Smooth muscle cell (in vitro differentiated cells): Measurements from ENCODE around the gene WSCD1. TPM values are rescaled to one million over a fixed set of nuclear protein-coding genes. Genes with fewer than 3 reads are reported as not detected.

ENCODE experiments used
- DNase-seq: peaks from one replicate; lab custom pipeline; 2025; ENCODE audit not compliant: unreplicated experiment; lab: John Stamatoyannopoulos, UW
- H2AFZ ChIP-seq: fragments of 200-600 bp; sonication (generic); 2 replicates; pipeline ENCODE4 v1.6.0; 2016; ENCODE audit warnings: antibody characterized with exemption, low read depth, mild to moderate bottlenecking
- H3F3A ChIP-seq: fragments of 200-600 bp; sonication (generic); 2 replicates; pipeline ENCODE4 v1.6.0; 2017; ENCODE audit warnings: antibody characterized with exemption, low read depth
- H3K27ac ChIP-seq: fragments of 200-600 bp; sonication (generic); 2 replicates; pipeline ENCODE4 v1.5.1; 2016; ENCODE audit warnings: low read depth, mild to moderate bottlenecking
- H3K27me3 ChIP-seq: fragments of 200-600 bp; sonication (generic); 2 replicates; pipeline ENCODE4 v1.6.1; 2016; ENCODE audit warnings: low read depth, mild to moderate bottlenecking
- H3K36me3 ChIP-seq: fragments of 200-600 bp; sonication (generic); 2 replicates; pipeline ENCODE4 v1.5.1; 2016; ENCODE audit warnings: low read depth
- H3K4me1 ChIP-seq: fragments of 200-600 bp; sonication (generic); 2 replicates; pipeline ENCODE4 v1.5.1; 2016; ENCODE audit warnings: low read depth
- H3K4me2 ChIP-seq: fragments of 200-600 bp; sonication (generic); 2 replicates; pipeline ENCODE4 v1.6.0; 2016; ENCODE audit warnings: mild to moderate bottlenecking
- H3K4me3 ChIP-seq: fragments of 200-600 bp; sonication (generic); 2 replicates; pipeline ENCODE4 v1.5.1; 2016; ENCODE audit warnings: mild to moderate bottlenecking
- H3K79me2 ChIP-seq: fragments of 200-600 bp; sonication (generic); 2 replicates; pipeline ENCODE4 v1.6.0; 2016; ENCODE audit warnings: low read depth, mild to moderate bottlenecking
- H3K9ac ChIP-seq: fragments of 200-600 bp; sonication (generic); 2 replicates; pipeline ENCODE4 v1.6.0; 2016; ENCODE audit warnings: low read depth
- H3K9me3 ChIP-seq: fragments of 200-600 bp; sonication (generic); replicated peaks from 2 replicates; pipeline ENCODE4 v1.5.1; 2016; ENCODE audit warnings: low read depth
- H4K20me1 ChIP-seq: fragments of 200-600 bp; sonication (generic); 2 replicates; pipeline ENCODE4 v1.6.0; 2016; ENCODE audit warnings: low read depth
- CTCF ChIP-seq: fragments of 200-600 bp; sonication (generic); IDR thresholded peaks from 2 replicates; pipeline ENCODE4 v1.5.1; 2017; ENCODE audit warnings: borderline replicate concordance, mild to moderate bottlenecking, antibody characterized with exemption; ENCODE audit not compliant: insufficient read depth, poor library complexity, severe bottlenecking
- WGBS: methylation state at CpG from one replicate; pipeline ENCODE4 v1.1.7; 2016; ENCODE audit warnings: low lambda C conversion rate; 5-methylcytosine and 5-hydroxymethylcytosine counted together
- polyA plus RNA-seq: library from polyadenylated mRNA; unstranded; fragments of >200 nt; fragmentation: Nextera tagmentation; extraction: Ambion mirVana; gene quantifications from 2 replicates; pipeline ENCODE4 v1.2.1, GENCODE V29; 2016
- total RNA-seq: library from RNA; depleted of rRNA; stranded (reverse); fragments of >200 nt; gene quantifications from 2 replicates; pipeline ENCODE4 v1.2.3, GENCODE V29; 2014

Gene WSCD1
- total and polyA plus RNA-seq, 2 experiments from 2014 or later: 0.18 TPM

- no peak overlapping the region for H3K27ac ChIP-seq
- peaks cover 71% of the 10 kb centered on the region for H3K27me3 ChIP-seq
- 72% methylated on average over 5 of the region's 5 CpGs for WGBS
- no peaks in the 10 kb centered on the region for H4K20me1 ChIP-seq
- no peak for TF ChIP-seq CTCF
- H2AFZ ChIP-seq: no peak overlapping the region
- H3K4me1 ChIP-seq: no peaks in the 10 kb centered on the region
- no peak overlapping the region for H3K4me2 ChIP-seq
- H3K9ac ChIP-seq: no peak overlapping the region
- no peak overlapping the region for H3K4me3 ChIP-seq
- no peaks in the 10 kb centered on the region for H3K36me3 ChIP-seq
- H3F3A ChIP-seq: no peaks in the 10 kb centered on the region
- no peaks in the 10 kb centered on the region for H3K79me2 ChIP-seq
- no peak for DNase-seq
- H3K9me3 ChIP-seq: no peaks in the 10 kb centered on the region
Measured at GRCh38 chr17:6067060-6067459, 3.1 kb upstream of the WSCD1 start.

GRCh38 chr17:6070430-6070912 lies 292 bp downstream of the WSCD1 start:
- Histone ChIP-seq H3F3A (no peaks in the 10 kb centered on the region), H3K27me3 (peaks cover 84% of the 10 kb centered on the region), H3K4me3 (peak overlapping the region; percentile 45), H3K36me3 (no peaks in the 10 kb centered on the region), H3K9ac (no peak overlapping the region), H2AFZ (no peak overlapping the region), H3K4me1 (no peaks in the 10 kb centered on the region), H3K79me2 (no peaks in the 10 kb centered on the region), H3K4me2 (peak overlapping the region; percentile 84), H4K20me1 (no peaks in the 10 kb centered on the region), H3K27ac (no peak overlapping the region), H3K9me3 (no peaks in the 10 kb centered on the region)
- TF ChIP-seq CTCF: no peak
- 0% methylated on average over 11 of the region's 70 CpGs for WGBS
- DNase-seq: no peak

GRCh38 chr17:6070913-6071511 lies 833 bp downstream of the WSCD1 start:
- no peak for TF ChIP-seq CTCF
- H3K9me3 ChIP-seq: no peaks in the 10 kb centered on the region
- H4K20me1 ChIP-seq: no peaks in the 10 kb centered on the region
- H2AFZ ChIP-seq: no peak overlapping the region
- DNase-seq: no peak
- H3K4me1 ChIP-seq: no peaks in the 10 kb centered on the region
- no peaks in the 10 kb centered on the region for H3K79me2 ChIP-seq
- 4% methylated on average over 22 of the region's 39 CpGs for WGBS
- H3K9ac ChIP-seq: no peak overlapping the region
- no peaks in the 10 kb centered on the region for H3K36me3 ChIP-seq
- H3K4me2 ChIP-seq: peak overlapping the region; percentile 84
- no peaks in the 10 kb centered on the region for H3F3A ChIP-seq
- no peak overlapping the region for H3K27ac ChIP-seq
- H3K4me3 ChIP-seq: peak overlapping the region; percentile 45
- H3K27me3 ChIP-seq: peaks cover 86% of the 10 kb centered on the region

GRCh38 chr17:6071528-6072065 lies 1.4 kb downstream of the WSCD1 start:
- Histone ChIP-seq H4K20me1 (no peaks in the 10 kb centered on the region), H3K4me2 (no peak overlapping the region), H3K9ac (no peak overlapping the region), H3K9me3 (no peaks in the 10 kb centered on the region), H3K27ac (no peak overlapping the region), H3K4me1 (no peaks in the 10 kb centered on the region), H3F3A (no peaks in the 10 kb centered on the region), H3K27me3 (peaks cover 86% of the 10 kb centered on the region), H3K36me3 (no peaks in the 10 kb centered on the region), H3K79me2 (no peaks in the 10 kb centered on the region), H3K4me3 (no peak overlapping the region), H2AFZ (no peak overlapping the region)
- 71% methylated on average over 7 of the region's 7 CpGs for WGBS
- DNase-seq: no peak
- TF ChIP-seq CTCF: no peak
